Activated CD4-positive, alpha-beta T cell treated with anti-CD3 and anti-CD28 coated beads, Interleukin-2, amount 50 U/mL, for 48 hours (primary cell): ENCODE results near the gene ARL14EP.

ENCODE experiments used
- DNase-seq, 2 experiments: peaks; one replicate each; pipeline ENCODE4 v3.0.0-alpha.2; 2020

The ARL14EP gene

GRCh38 chr11:30328681-30329080 is 5.8 kb downstream of the ARL14EP start:
- DNase-seq = no peak

GRCh38 chr11:30329150-30329940 is 6.4 kb downstream of the ARL14EP start:
- no peak for DNase-seq

- no peak for DNase-seq
These were observed 10.5 kb downstream of the ARL14EP start for GRCh38 chr11:30333405-30333804.

- no peak for DNase-seq
These were observed 19.8 kb downstream of the ARL14EP start for GRCh38 chr11:30342736-30343166.

- no peak for DNase-seq
These were observed 21.2 kb downstream of the ARL14EP start for GRCh38 chr11:30344085-30344484.

- DNase-seq = no peak
These were observed 22.7 kb downstream of the ARL14EP start for GRCh38 chr11:30345644-30346043.

- no peak for DNase-seq
These were observed 23.3 kb downstream of the ARL14EP start for GRCh38 chr11:30346068-30346688.

GRCh38 chr11:30348035-30348434 is 25.1 kb downstream of the ARL14EP start:
- DNase-seq = no peak

GRCh38 chr11:30349885-30350284 is 27.0 kb downstream of the ARL14EP start:
- no peak for DNase-seq

GRCh38 chr11:30350384-30350783 is 27.5 kb downstream of the ARL14EP start:
- no peak for DNase-seq

GRCh38 chr11:30351061-30351460 is 28.2 kb downstream of the ARL14EP start:
- no peak for DNase-seq

- DNase-seq = no peak
These were observed 33.5 kb downstream of the ARL14EP start for GRCh38 chr11:30356391-30356790.

GRCh38 chr11:30357872-30358271 is 35.0 kb downstream of the ARL14EP start:
- no peak for DNase-seq

- no peak for DNase-seq
These were observed 35.6 kb downstream of the ARL14EP start for GRCh38 chr11:30358536-30358935.

- DNase-seq = no peak
These were observed 37.8 kb downstream of the ARL14EP start for GRCh38 chr11:30360741-30361140.

- DNase-seq = no peak
These were observed 41.4 kb downstream of the ARL14EP start for GRCh38 chr11:30364139-30364836.

- DNase-seq = no peak
These were observed 42.1 kb downstream of the ARL14EP start for GRCh38 chr11:30364837-30365482.

- DNase-seq = no peak
These were observed 43.1 kb downstream of the ARL14EP start for GRCh38 chr11:30365793-30366517.

- no peak for DNase-seq
These were observed 45.5 kb downstream of the ARL14EP start for GRCh38 chr11:30368394-30368793.

GRCh38 chr11:30370164-30370563 is 47.3 kb downstream of the ARL14EP start:
- no peak for DNase-seq

GRCh38 chr11:30377347-30377746 is 54.4 kb downstream of the ARL14EP start:
- no peak for DNase-seq

- no peak for DNase-seq
These were observed 57.9 kb downstream of the ARL14EP start for GRCh38 chr11:30380846-30381245.

GRCh38 chr11:30381879-30382278 is 59.0 kb downstream of the ARL14EP start:
- no peak for DNase-seq
